ENCODE data around the gene LAMP5. TPM values are rescaled to one million over a fixed set of nuclear protein-coding genes. Genes with fewer than 3 reads are reported as not detected.

LAMP5 gene
- total RNA-seq, 1 donor from 2014 or later, result not detected

DNA sequence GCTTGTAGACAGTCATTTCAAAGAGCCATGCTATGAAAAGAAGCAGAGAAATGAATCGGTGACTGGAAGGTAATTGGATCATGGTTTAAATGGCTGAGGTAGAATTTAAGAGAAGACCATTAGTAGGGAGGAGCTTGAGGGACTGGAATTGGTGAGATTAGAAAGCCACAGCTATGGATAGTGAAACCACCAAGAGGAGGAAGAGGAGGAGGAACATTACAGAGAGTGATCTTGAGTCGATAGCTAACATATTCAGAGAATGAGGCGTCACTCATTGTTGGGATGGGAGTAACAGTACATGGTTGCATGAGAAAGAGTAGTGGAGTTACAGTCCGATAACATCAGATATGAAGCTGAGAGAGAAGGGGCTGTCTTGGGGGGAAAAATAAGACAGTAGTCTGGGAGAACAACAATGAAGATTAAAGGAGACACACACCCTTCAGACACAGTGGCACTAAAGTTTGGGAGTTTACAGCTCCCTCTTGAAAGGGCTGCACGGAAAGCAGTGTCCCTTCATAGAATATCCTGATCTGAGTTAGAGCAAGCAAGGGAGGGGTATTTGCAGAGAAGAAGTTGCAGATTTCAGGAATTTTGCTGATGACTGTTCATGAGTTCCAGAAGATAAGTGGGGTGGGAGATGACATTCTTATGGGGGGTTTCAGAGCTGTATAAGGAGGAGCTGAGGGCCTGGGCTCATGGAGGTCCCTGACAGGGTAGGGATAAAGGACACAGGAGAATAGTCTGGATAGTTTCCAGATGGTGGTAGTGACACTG is 15.1 kb upstream of the LAMP5 start:
- intact Hi-C loops (cut with micrococcal nuclease), result no loop called here

GRCh38 chr20:9500121-9500520 is 14.3 kb upstream of the LAMP5 start:
- intact Hi-C loops (cut with micrococcal nuclease), result no loop called here

- intact Hi-C loops (cut with micrococcal nuclease), result no loop called here
Measured at GRCh38 chr20:9501473-9501872, 12.9 kb upstream of the LAMP5 start.

DNA sequence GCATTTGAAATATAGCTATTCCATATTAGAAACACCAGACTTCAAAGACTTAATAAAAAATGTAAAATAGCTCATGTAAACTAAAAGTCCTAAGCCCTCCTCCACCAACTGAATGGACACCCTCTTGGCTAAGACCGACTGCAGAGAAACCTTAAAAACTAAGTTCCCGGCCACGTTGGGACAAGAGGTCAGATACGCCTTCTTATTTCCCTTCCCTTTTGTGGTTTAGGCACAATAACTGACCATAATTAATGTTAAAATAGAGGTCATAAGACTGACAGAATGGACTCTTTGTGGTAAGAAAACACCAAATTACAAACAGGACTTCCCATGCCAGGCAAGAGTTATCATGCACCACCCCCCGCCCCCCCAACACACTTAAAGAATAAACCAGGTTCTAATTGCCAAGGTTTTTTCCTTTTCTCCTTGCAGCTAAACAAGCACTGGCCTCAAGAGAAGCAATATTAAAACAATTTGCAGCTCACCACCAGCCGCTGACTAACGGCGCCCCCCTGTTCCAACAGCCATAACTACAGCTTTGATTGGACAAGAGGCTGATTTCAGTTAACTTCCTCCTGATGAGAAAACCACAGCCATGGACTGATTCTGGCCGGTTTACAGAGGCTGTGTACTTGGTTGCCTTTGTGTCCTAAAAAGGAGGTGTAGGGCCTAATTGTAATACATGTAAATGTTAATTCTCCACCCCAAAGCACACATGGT is 10.7 kb upstream of the LAMP5 start:
- intact Hi-C loops (cut with micrococcal nuclease), result no loop called here

DNA sequence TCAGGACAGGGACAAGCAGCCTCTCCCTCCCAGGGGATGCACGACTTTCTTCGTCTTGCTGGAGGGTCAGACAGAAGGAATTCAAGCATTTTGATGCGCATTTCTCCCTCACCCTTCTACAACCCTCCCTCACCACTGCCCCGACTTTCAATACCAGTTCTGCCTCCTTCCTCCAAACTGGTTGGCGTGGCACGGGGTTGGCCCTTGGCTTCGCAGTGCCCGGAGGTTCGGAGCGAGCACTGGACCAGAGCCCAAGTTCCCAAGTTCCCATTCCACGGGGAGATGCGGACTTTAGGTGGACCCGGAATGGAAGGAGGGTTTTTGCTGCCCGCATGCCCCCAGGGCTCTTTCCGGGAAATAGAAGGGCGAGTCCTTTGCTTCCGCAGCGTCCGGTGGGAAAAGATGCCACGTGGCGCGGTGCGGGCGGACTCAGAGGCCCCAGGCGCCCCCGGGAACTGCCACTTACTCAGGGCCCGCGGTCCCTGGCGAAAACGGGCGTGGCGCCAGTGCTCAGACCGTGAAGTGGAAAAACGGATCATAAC is 8.0 kb upstream of the LAMP5 start:
- intact Hi-C loops (cut with micrococcal nuclease), result no loop called here

- intact Hi-C loops (cut with micrococcal nuclease), result no loop called here
Measured at GRCh38 chr20:9506964-9507369, 7.4 kb upstream of the LAMP5 start.

GRCh38 chr20:9507544-9508239 is 6.7 kb upstream of the LAMP5 start:
- intact Hi-C loops (cut with micrococcal nuclease), result no loop called here

DNA sequence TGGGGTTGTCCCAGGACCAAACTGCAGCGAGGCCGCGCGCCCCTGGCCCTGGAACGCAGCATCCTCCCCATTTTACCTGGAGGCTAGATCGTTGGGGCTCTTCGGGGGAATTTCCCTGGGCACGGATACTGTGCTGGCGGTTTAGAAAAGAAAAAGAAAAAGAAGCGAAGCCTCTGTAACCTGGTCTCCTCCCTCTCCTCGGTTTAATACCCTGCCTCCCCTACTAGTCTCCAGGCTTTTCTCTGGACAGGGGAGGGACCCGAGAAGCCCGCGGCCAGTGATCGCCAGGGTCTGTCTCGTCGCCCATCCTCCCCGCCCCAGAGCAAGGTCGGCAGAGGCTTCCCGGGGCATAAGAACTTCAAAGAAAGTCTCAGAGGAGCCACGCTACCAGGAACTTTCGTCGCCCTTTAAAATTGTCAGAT is 6.1 kb upstream of the LAMP5 start:
- intact Hi-C loops (cut with micrococcal nuclease), result no loop called here

- intact Hi-C loops (cut with micrococcal nuclease), result no loop called here
Measured at GRCh38 chr20:9508696-9509178, 5.7 kb upstream of the LAMP5 start.

DNA sequence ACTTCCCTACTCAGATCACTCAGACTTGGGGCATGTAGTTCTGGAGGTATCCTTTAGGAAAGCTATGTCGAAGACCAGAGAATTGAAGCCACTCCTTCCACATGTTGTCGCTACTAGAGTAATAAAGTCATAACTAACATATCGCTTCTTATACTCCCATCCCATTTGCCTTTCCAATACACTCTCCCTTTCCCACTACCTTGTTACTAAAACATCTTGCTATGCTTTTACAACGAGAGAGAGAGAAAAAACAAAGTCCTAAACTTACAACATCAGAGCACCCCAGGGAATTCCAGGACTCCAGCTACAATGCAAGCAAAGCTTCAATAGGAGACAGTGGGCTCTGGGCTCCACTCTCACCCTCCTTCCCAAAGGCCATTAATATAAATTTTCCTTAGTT is 5.1 kb upstream of the LAMP5 start:
- intact Hi-C loops (cut with micrococcal nuclease), result no loop called here

- intact Hi-C loops (cut with micrococcal nuclease), result loop anchor here (10.0 kb wide), 1 partner anchor 64 kb away; no protein-coding TSS in a partner anchor
Measured at GRCh38 chr20:9510911-9511310, 3.5 kb upstream of the LAMP5 start.

- intact Hi-C loops (cut with micrococcal nuclease), result loop anchor here (10.0 kb wide), 1 partner anchor 61 kb away; no protein-coding TSS in a partner anchor
Measured at GRCh38 chr20:9514072-9514460, 324 bp upstream of the LAMP5 start.

DNA sequence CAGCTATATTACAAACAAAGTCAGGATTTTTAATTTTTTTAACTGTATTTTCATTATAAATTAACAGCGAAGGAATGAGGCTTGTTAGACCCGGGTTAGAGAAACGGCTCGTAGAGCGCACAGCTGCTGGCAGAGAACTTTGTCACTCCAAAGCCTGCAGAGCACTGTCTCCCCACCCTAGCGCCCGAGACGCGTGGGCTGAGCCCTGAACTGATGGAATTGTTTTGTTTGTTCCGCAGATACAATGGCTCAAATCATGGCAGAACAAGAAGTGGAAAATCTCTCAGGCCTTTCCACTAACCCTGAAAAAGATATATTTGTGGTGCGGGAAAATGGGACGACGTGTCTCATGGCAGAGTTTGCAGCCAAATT is 810 bp downstream of the LAMP5 start:
- intact Hi-C loops (cut with micrococcal nuclease), result loop anchor here (10.0 kb wide), 1 partner anchor 60 kb away; no protein-coding TSS in a partner anchor

DNA sequence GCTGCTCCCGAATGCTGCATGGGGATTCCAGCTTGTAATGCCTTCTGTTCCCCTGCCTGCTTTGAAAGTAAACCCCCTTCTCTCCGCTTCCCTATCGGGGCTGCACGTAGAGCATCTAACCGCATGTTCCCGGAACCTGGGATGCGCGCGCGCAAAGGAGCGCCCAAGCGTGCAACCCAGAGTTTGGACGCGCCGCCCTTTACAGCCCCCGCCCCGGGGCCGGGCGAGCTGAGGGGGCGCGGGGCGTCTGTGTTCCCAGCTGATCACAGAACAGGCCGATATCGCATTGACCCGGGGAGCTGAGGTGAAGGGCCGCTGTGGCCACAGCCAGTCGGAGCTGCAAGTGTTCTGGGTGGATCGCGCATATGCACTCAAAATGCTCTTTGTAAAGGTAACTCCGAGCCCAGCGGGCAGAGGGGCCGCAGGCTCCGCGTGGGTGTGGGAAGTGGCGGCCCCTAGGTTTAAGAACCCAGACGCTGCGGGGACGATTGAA is 1.4 kb downstream of the LAMP5 start:
- intact Hi-C loops (cut with micrococcal nuclease), result loop anchor here (10.0 kb wide), 1 partner anchor 59 kb away; no protein-coding TSS in a partner anchor

DNA sequence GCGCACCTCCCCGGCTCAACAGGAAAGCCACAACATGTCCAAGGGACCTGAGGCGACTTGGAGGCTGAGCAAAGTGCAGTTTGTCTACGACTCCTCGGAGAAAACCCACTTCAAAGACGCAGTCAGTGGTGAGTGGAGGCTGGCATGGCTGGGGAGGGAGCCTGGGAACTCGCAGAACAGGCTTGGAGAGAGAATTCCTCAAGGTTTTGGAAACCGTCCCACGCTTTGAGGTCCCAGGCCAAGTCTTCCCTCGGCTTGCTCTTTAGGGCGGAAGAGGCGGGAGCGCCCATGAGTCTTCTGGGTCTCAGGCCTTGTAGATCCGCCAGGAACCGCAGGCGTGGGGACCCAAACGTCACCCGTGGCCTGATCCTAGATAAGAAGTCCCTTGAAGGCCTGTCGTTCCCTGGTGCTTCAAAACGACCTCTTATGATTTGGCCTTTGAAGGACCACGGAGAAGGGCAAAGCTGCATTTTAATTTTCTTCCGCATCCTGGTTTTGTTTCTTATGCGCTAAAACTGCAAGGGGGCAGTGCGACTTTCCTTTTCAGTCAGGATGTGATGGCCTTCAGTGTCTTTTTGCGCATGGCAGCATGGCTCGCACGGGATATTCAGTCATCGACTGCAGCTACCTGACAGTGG is 2.0 kb downstream of the LAMP5 start:
- intact Hi-C loops (cut with micrococcal nuclease), result loop anchor here (10.0 kb wide), 1 partner anchor 58 kb away; no protein-coding TSS in a partner anchor

DNA sequence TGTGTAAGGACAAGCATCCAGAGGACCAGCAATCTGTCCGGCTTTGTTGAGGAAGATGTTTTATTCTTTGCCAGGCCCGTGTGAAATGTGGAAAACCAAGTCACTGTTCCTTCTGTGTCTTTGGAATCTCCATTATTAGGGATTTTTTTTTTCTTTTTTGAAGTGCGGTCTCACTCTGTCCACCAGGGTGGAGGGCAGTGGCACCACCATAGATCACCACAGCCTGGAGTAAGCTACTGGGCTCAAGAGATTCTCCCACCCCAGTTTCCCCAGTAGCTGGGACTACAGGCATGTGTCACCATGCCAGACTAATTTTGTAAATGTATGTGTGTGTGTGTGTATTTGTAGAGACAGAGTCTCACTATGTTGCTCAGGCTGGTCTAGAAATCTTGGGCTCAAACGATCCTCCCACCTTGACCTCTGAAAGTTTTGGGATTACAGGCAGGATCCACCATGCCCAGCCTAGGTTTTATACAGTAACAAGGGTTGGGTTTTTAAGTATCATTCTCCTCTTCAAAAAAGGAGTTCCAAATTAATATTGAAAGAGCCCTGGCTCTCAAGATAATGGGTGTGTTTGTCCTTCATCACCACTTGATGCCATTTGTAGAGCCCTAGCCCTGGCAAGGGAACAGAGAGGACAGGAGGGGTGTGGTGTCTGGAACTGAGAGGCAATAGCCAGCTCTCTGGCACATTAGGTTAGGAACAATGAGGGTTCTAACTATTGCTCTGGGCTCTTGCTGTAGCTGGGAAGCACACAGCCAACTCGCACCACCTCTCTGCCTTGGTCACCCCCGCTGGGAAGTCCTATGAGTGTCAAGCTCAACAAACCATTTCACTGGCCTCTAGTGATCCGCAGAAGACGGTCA is 3.1 kb downstream of the LAMP5 start:
- intact Hi-C loops (cut with micrococcal nuclease), result loop anchor here (10.0 kb wide), 1 partner anchor 57 kb away; no protein-coding TSS in a partner anchor

- intact Hi-C loops (cut with micrococcal nuclease), result loop anchor here (10.0 kb wide), 1 partner anchor 56 kb away; no protein-coding TSS in a partner anchor
Measured at GRCh38 chr20:9518576-9519175, 4.3 kb downstream of the LAMP5 start.

DNA sequence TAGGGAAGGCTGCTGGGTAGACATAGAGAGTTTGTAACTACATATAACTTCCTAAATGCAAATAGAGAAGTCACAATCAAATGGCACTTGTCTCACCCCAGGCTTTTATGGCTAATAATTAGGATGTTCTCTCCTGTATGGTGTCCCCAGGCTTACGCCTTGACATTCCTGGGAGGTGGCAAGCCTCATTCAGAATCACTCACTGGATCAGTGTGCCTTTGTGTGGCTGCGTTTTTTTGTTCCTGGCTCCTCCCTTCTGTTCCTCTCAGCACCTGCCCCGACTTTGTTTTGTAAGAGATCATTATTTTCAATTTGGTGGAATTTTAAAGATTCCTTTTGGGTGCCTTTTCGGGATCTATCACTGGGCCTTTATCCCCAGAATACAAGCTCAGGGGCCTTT is 5.7 kb downstream of the LAMP5 start:
- intact Hi-C loops (cut with micrococcal nuclease), result no loop called here

DNA sequence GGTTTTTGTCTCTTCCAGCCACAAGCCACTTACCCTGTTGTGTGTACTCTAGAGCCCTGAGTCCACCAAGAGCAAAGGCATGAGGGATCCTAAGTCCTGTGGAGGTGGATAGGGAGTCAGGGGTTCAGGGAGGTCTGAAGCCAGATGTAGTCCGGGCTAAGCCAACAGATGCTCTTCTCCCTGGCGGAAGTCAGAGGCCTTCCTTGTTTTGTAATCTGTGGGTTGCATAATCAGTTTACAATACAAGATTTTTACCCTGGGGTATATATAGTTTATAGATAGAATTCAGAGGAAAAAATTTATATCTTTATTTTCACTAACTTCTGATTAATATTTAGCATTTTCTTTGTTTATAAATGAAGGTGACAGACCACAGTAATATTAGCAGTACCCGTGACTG is 9.2 kb downstream of the LAMP5 start:
- intact Hi-C loops (cut with micrococcal nuclease), result no loop called here

Measured in T-helper 2 cell treated with Interferon-gamma antibody and Interleukin-4, amounts not matched to agents 100 ng/mL and 5 ng/mL, for 36 hours (primary cell).